Right lobe of liver (tissue), 6 donors: ENCODE results near the gene SLC39A5. TPM values are rescaled to one million over a fixed set of nuclear protein-coding genes. Genes with fewer than 3 reads are reported as not detected.

Experiments used
- ATAC-seq, 4 donors: fragments of 200-7000 bp; cut with Tn5 transposase; one replicate each; pipeline ENCODE4 v1.9.1; 2020; ENCODE audit warnings: mild to moderate bottlenecking in 4 of 4, moderate library complexity in 4 of 4
- DNase-seq, 3 donors: peaks; one replicate each; pipeline ENCODE4 v3.0.0-alpha.2; 2020
- H3K27ac ChIP-seq, 3 donors: fragments of 200-600 bp; one replicate each; pipeline ENCODE4 v1.8.0; 2022
- H3K27me3 ChIP-seq, 2 donors: fragments of 200-600 bp; one replicate each; pipeline ENCODE4 v1.8.0; 2022
- H3K36me3 ChIP-seq, 4 donors: fragments of 200-600 bp; sonication (generic) in 1 of 4; one replicate each; pipeline versions ENCODE4 v1.5.1 to v1.8.0; 2017 to 2022; ENCODE audit warnings: control low read depth in 1 of 4
- H3K4me1 ChIP-seq, 4 donors: fragments of 200-600 bp; sonication (generic) in 1 of 4; one replicate each; pipeline versions ENCODE4 v1.5.1 to v1.8.0; 2017 to 2022; ENCODE audit warnings: control low read depth in 1 of 4
- H3K4me3 ChIP-seq, 3 donors: fragments of 200-600 bp; one replicate each; pipeline ENCODE4 v1.8.0; 2022
- H3K9me3 ChIP-seq, 4 donors: fragments of 200-600 bp; sonication (generic) in 1 of 4; one replicate each; pipeline versions ENCODE4 v1.5.1 to v1.8.0; 2017 to 2022; ENCODE audit warnings: control low read depth in 1 of 4
- POLR2A ChIP-seq: fragments of 450-650 bp; IDR thresholded peaks from one replicate; pipeline ENCODE4 v1.6.1; 2017; ENCODE audit warnings: antibody characterized with exemption, mild to moderate bottlenecking
- WGBS: methylation state at CpG from one replicate; pipeline ENCODE4 v1.1.6; 2018; ENCODE audit warnings: low coverage, low lambda C conversion rate; ENCODE audit not compliant: insufficient coverage; ENCODE audit errors: missing lambda C conversion rate; 5-methylcytosine and 5-hydroxymethylcytosine counted together
- intact Hi-C, 2 donors: fragments of 100-400 bp; cut with DNase I; formaldehyde crosslinking; loops; one replicate each; pipeline versions ENCODE4 v1.11.2 to v1.14.1; 2022
- total RNA-seq, 6 experiments: library from RNA; depleted of rRNA in 2 of 6; stranded (reverse); fragments of >200 nt in 2 of 6; fragmentation: NEBNext Ultra II Directional in 3 of 6; extraction: Animal tissue kit (Norgen Biotek cat#: 25700) in 3 of 6; gene quantifications; one replicate each; pipeline versions ENCODE4 v1.1.0 to v1.2.4, GENCODE V29; 2016 to 2023
- TF ChIP-seq, protein P1 (sequence below), 4 donors: fragments of 200-600 bp in 3 of 4; fragments of 450-650 bp in 1 of 4; IDR thresholded peaks; one replicate each; pipeline versions ENCODE4 v1.5.1 to v1.8.0; 2016 to 2022; ENCODE audit warnings: antibody characterized with exemption in 4 of 4, mild to moderate bottlenecking in 2 of 4
- donor health status: DM: no; HTN: yes; CAD: no.
- donor health status: DM: no; HTN: no; CAD: no.
- donor health status: DM: no; HTN: no; CAD: no.
- donor health status: DM: no; HTN: yes; CAD: no.
- donor health status: DM: no; HTN: yes; CAD: no.

SLC39A5 gene
- total RNA-seq, 6 experiments from 2014 or later, result 39.7 to 209 (median 110) TPM

- Histone ChIP-seq H3K27ac (no peak overlapping the region), H3K4me3 (peak overlapping the region; percentile 93 to 97 (median 97)), H3K36me3 (peaks cover 0 to 47% (median 19%) of the 10 kb centered on the region in 4 donors), H3K4me1 (peaks cover 0 to 15% (median 7%) of the 10 kb centered on the region in 4 donors), H3K9me3 (no peaks in the 10 kb centered on the region), H3K27me3 (no peaks in the 10 kb centered on the region)
- intact Hi-C loops, result no loop called here
- TF ChIP-seq, protein P1, sequence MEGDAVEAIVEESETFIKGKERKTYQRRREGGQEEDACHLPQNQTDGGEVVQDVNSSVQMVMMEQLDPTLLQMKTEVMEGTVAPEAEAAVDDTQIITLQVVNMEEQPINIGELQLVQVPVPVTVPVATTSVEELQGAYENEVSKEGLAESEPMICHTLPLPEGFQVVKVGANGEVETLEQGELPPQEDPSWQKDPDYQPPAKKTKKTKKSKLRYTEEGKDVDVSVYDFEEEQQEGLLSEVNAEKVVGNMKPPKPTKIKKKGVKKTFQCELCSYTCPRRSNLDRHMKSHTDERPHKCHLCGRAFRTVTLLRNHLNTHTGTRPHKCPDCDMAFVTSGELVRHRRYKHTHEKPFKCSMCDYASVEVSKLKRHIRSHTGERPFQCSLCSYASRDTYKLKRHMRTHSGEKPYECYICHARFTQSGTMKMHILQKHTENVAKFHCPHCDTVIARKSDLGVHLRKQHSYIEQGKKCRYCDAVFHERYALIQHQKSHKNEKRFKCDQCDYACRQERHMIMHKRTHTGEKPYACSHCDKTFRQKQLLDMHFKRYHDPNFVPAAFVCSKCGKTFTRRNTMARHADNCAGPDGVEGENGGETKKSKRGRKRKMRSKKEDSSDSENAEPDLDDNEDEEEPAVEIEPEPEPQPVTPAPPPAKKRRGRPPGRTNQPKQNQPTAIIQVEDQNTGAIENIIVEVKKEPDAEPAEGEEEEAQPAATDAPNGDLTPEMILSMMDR (IDR thresholded peaks at IDR 0.05), result no peak
- TF ChIP-seq POLR2A, result no peak
- ATAC-seq (no peak), DNase-seq (peak in 1 of 3 donors; percentile 12)
- 79% methylated on average over 6 of the region's 8 CpGs for WGBS
These were observed 27.2 kb downstream of the SLC39A5 start for GRCh38 chr12:56257071-56257470.

GRCh38 chr12:56257491-56258067 is 27.7 kb downstream of the SLC39A5 start:
- no peak for TF ChIP-seq POLR2A
- peaks cover 0 to 15% (median 7%) of the 10 kb centered on the region in 4 donors for H3K4me1 ChIP-seq
- intact Hi-C loops, result no loop called here
- DNase-seq, result no peak
- H3K36me3 ChIP-seq, result peaks cover 0 to 42% (median 17%) of the 10 kb centered on the region in 4 donors
- H3K27me3 ChIP-seq, result no peaks in the 10 kb centered on the region
- peak overlapping the region; percentile 93 to 97 (median 97) for H3K4me3 ChIP-seq
- H3K9me3 ChIP-seq, result no peaks in the 10 kb centered on the region
- peak overlapping the region; percentile 74 to 86 (median 75) for H3K27ac ChIP-seq
- ATAC-seq, result peak in 3 of 4 donors; percentile 5 to 20 (median 17)
- 0% methylated on average over 3 of the region's 27 CpGs for WGBS

- no peaks in the 10 kb centered on the region for H3K9me3 ChIP-seq
- ATAC-seq (peak; percentile 95 to 100 (median 98)), DNase-seq (peak; percentile 79 to 86 (median 81))
- intact Hi-C loops, result no loop called here
- H3K36me3 ChIP-seq, result peaks cover 0 to 35% (median 11%) of the 10 kb centered on the region in 4 donors
- WGBS, result 0% methylated on average over 8 of the region's 78 CpGs
- peaks cover 0 to 15% (median 7%) of the 10 kb centered on the region in 4 donors for H3K4me1 ChIP-seq
- peak within 1 kb of the TSS; percentile 74 to 86 (median 75) for H3K27ac ChIP-seq
- peak; percentile 40 for TF ChIP-seq POLR2A
- TF ChIP-seq, protein P1 (IDR thresholded peaks at IDR 0.05), result peak; percentile 69 to 96 (median 78)
- H3K4me3 ChIP-seq, result peak within 1 kb of the TSS; percentile 93 to 97 (median 97)
- no peaks in the 10 kb centered on the region for H3K27me3 ChIP-seq
These were observed 28.4 kb downstream of the SLC39A5 start, which contains the start of gene ANKRD52 for GRCh38 chr12:56258068-56258819. Gene ANKRD52, minus strand, starts transcription at chr12:56258384. Its CDS starts 115 bp downstream, at chr12:56258269.

DNA sequence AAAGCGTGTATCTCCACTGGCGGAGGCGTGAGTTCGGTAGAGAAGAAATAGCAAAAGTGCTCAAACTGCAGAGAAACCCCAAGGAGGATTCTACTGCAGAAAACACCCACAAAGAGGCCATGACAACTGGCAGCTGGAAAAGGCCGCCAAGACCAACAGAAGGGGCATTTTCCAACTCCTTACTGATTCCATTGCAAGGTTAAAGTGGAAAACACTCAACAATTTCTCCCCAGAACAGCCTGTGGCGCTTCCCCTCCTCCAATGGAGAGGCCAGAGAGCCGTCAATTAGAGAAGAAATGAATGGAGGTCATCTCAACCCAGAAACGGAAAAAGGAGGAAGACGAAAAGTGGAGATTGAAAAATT is 29.0 kb downstream of the SLC39A5 start:
- intact Hi-C loops, result no loop called here

More for the DNA sequence above, 29.0 kb downstream of the SLC39A5 start:
- Histone ChIP-seq H3K36me3 (peaks cover 0 to 30% (median 8%) of the 10 kb centered on the region in 4 donors), H3K4me3 (peak overlapping the region; percentile 93 to 97 (median 97)), H3K9me3 (no peaks in the 10 kb centered on the region), H3K4me1 (peaks cover 0 to 15% (median 7%) of the 10 kb centered on the region in 4 donors), H3K27me3 (no peaks in the 10 kb centered on the region), H3K27ac (peak overlapping the region; percentile 74 to 86 (median 75))
- DNase-seq (no peak), ATAC-seq (no peak)
- TF ChIP-seq, protein P1 (IDR thresholded peaks at IDR 0.05), result no peak
- no peak for TF ChIP-seq POLR2A
- 15% methylated on average over 8 of the region's 9 CpGs for WGBS
